ENCODE results near the gene TDRD9.
"Not testable (repeated sequence)": the region's sequence is repeated elsewhere in the genome, so short reads cannot be mapped to it uniquely, and the experiment has no call there.

Gene TDRD9

GRCh38 chr14:103966631-103967030 is 38.4 kb downstream of the TDRD9 start:
- no peak for TF ChIP-seq POLR2A (IDR thresholded peaks at IDR 0.05; ENCODE audit: low read depth, low read length)
- TF ChIP-seq TAF1 (IDR thresholded peaks at IDR 0.05; ENCODE audit: borderline replicate concordance, low read depth, low read length) = no peak
- no peak for TF ChIP-seq POLR2AphosphoS5 (IDR thresholded peaks at IDR 0.05; ENCODE audit: low read depth, low read length)
- DNase-seq (ENCODE audit: insufficient read length) (no peak), FAIRE-seq (no peak)

- no peak for DNase-seq (ENCODE audit: insufficient read length)
- FAIRE-seq = no peak
- TF ChIP-seq TAF1 (IDR thresholded peaks at IDR 0.05; ENCODE audit: borderline replicate concordance, low read depth, low read length) (no peak), POLR2AphosphoS5 (IDR thresholded peaks at IDR 0.05; ENCODE audit: low read depth, low read length) (no peak), POLR2A (IDR thresholded peaks at IDR 0.05; ENCODE audit: low read depth, low read length) (no peak)
These were observed 41.7 kb downstream of the TDRD9 start for GRCh38 chr14:103969961-103970360.

DNA sequence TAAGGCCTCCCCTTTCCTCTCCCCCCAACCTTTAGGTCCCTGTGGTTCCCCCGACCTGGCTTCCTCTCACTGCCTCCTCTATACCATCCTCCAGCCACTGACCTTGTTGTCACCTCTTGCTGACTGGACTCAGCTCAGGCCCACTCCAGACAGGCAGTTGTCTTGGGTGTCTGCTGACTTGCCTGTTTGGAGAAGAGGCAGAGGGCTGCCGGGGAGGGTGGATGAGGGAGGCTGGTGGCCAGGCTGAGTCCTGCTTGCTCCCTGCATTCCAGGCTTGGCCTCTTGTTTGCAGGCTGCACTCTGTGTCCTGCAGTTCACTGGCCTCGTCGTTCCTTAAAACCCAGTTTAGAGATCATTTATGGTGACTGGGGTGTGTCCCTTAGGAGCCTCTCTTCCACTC is 45.1 kb downstream of the TDRD9 start:
- DNase-seq (ENCODE audit: insufficient read length) = no peak
- FAIRE-seq = no peak

GRCh38 chr14:103974575-103974974 is 46.3 kb downstream of the TDRD9 start:
- TF ChIP-seq POLR2AphosphoS5 (IDR thresholded peaks at IDR 0.05; ENCODE audit: low read depth, low read length) (no peak), TAF1 (IDR thresholded peaks at IDR 0.05; ENCODE audit: borderline replicate concordance, low read depth, low read length) (no peak), POLR2A (IDR thresholded peaks at IDR 0.05; ENCODE audit: low read depth, low read length) (no peak)
- no peak for FAIRE-seq

More for the DNA sequence above, 45.1 kb downstream of the TDRD9 start:
- no peak for TF ChIP-seq POLR2A (IDR thresholded peaks at IDR 0.05; ENCODE audit: low read depth, low read length)
- no peak for TF ChIP-seq TAF1 (IDR thresholded peaks at IDR 0.05; ENCODE audit: borderline replicate concordance, low read depth, low read length)
- no peak for TF ChIP-seq POLR2AphosphoS5 (IDR thresholded peaks at IDR 0.05; ENCODE audit: low read depth, low read length)

DNA sequence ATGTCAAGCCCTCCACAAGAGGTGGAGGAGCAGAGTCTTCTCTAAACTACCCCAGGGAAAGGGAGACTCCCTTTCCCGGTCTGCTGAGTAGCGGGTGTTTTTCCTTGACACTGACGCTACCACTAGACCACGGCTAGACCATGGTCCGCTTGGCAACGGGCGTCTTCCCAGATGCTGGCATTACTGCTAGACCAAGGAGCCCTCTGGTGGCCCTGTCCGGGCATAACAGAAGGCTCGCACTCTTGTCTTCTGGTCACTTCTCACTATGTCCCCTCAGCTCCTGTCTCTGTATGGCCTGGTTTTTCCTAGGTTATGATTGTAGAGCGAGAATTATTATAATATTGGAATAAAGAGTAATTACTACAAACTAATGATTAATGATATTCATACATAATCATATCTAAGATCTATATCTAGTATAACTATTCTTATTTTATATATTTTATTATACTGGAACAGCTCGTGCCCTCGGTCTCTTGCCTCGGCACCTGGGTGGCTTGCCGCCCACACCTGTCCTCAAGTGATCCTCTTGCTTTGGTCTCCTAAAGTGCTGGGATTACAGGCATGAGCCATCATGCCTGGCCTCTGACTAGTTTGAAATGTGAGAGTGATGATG is 52.5 kb downstream of the TDRD9 start:
- not testable (repeated sequence) for DNase-seq (ENCODE audit: insufficient read length); FAIRE-seq

More at GRCh38 chr14:103974575-103974974, 46.3 kb downstream of the TDRD9 start:
- DNase-seq (ENCODE audit: insufficient read length) = no peak

GRCh38 chr14:103984196-103984595 is 55.9 kb downstream of the TDRD9 start:
- TF ChIP-seq POLR2A (IDR thresholded peaks at IDR 0.05; ENCODE audit: low read depth, low read length) (no peak), TAF1 (IDR thresholded peaks at IDR 0.05; ENCODE audit: borderline replicate concordance, low read depth, low read length) (no peak), POLR2AphosphoS5 (IDR thresholded peaks at IDR 0.05; ENCODE audit: low read depth, low read length) (no peak)
- FAIRE-seq (no peak), DNase-seq (ENCODE audit: insufficient read length) (no peak)

- DNase-seq (ENCODE audit: insufficient read length) (no peak), FAIRE-seq (no peak)
- TF ChIP-seq TAF1 (IDR thresholded peaks at IDR 0.05; ENCODE audit: borderline replicate concordance, low read depth, low read length) = no peak
- no peak for TF ChIP-seq POLR2AphosphoS5 (IDR thresholded peaks at IDR 0.05; ENCODE audit: low read depth, low read length)
- no peak for TF ChIP-seq POLR2A (IDR thresholded peaks at IDR 0.05; ENCODE audit: low read depth, low read length)
These were observed 60.8 kb downstream of the TDRD9 start for GRCh38 chr14:103989034-103989433.

DNA sequence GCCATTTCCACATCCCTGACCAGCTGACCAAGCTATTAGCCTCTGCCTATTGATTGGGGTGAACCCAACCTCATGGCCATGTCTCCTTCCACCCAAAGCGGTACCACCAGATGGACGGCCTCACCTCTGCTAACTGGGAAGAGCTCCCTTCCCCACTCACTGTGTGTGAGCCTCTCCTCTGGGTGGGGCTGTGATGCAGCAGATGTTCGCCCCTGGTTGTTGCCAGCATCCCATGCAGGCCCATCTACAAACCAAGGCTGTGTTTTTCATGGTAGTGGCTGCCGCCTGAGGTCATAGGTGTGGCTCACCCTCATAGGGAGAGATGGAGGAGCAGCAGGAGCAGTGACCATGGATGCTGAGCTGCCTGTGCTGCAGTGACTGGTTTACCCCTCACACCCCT is 61.7 kb downstream of the TDRD9 start:
- TF ChIP-seq TAF1 (IDR thresholded peaks at IDR 0.05; ENCODE audit: borderline replicate concordance, low read depth, low read length) (no peak), POLR2A (IDR thresholded peaks at IDR 0.05; ENCODE audit: low read depth, low read length) (no peak), POLR2AphosphoS5 (IDR thresholded peaks at IDR 0.05; ENCODE audit: low read depth, low read length) (no peak)
- no peak for FAIRE-seq
- no peak for DNase-seq (ENCODE audit: insufficient read length)

- no peak for TF ChIP-seq TAF1 (IDR thresholded peaks at IDR 0.05; ENCODE audit: borderline replicate concordance, low read depth, low read length)
- no peak for TF ChIP-seq POLR2AphosphoS5 (IDR thresholded peaks at IDR 0.05; ENCODE audit: low read depth, low read length)
- TF ChIP-seq POLR2A (IDR thresholded peaks at IDR 0.05; ENCODE audit: low read depth, low read length) = no peak
- no peak for FAIRE-seq
- DNase-seq (ENCODE audit: insufficient read length) = no peak
These were observed 66.4 kb downstream of the TDRD9 start for GRCh38 chr14:103994535-103995184.

- no peak for FAIRE-seq
- no peak for DNase-seq (ENCODE audit: insufficient read length)
- TF ChIP-seq TAF1 (IDR thresholded peaks at IDR 0.05; ENCODE audit: borderline replicate concordance, low read depth, low read length) (no peak), POLR2AphosphoS5 (IDR thresholded peaks at IDR 0.05; ENCODE audit: low read depth, low read length) (no peak), POLR2A (IDR thresholded peaks at IDR 0.05; ENCODE audit: low read depth, low read length) (no peak)
These were observed 67.6 kb downstream of the TDRD9 start for GRCh38 chr14:103995876-103996275.

DNA sequence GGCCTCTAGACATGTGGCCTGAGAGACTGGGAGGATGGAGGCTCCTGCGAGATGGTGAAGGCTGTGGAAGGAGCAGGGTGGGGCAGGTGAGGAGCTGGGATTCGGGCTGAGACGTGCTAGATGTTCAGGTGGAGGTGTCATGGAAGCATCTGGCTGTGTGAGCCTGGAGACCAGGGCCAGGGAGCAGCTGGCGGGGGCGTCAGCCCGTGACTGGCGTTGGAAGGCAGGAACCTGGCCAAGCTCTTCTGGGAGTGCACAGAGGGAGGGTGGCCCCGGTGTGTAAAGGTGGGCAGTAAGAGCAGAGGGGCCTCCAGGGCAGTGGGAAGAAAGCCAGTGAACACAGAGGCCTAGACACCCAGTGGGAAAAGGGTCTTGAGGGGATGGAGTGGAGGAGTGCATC is 69.1 kb downstream of the TDRD9 start:
- no peak for TF ChIP-seq POLR2AphosphoS5 (IDR thresholded peaks at IDR 0.05; ENCODE audit: low read depth, low read length)
- no peak for TF ChIP-seq TAF1 (IDR thresholded peaks at IDR 0.05; ENCODE audit: borderline replicate concordance, low read depth, low read length)
- TF ChIP-seq POLR2A (IDR thresholded peaks at IDR 0.05; ENCODE audit: low read depth, low read length) = no peak
- DNase-seq (ENCODE audit: insufficient read length) = no peak
- no peak for FAIRE-seq

- FAIRE-seq = no peak
These were observed 69.8 kb downstream of the TDRD9 start for GRCh38 chr14:103998027-103998426.

More at GRCh38 chr14:103998027-103998426, 69.8 kb downstream of the TDRD9 start:
- TF ChIP-seq TAF1 (IDR thresholded peaks at IDR 0.05; ENCODE audit: borderline replicate concordance, low read depth, low read length) = no peak
- no peak for DNase-seq (ENCODE audit: insufficient read length)

All from GM12892 (cell line).